ENCODE data around the gene KRTAP29-1.

Gene KRTAP29-1

DNA sequence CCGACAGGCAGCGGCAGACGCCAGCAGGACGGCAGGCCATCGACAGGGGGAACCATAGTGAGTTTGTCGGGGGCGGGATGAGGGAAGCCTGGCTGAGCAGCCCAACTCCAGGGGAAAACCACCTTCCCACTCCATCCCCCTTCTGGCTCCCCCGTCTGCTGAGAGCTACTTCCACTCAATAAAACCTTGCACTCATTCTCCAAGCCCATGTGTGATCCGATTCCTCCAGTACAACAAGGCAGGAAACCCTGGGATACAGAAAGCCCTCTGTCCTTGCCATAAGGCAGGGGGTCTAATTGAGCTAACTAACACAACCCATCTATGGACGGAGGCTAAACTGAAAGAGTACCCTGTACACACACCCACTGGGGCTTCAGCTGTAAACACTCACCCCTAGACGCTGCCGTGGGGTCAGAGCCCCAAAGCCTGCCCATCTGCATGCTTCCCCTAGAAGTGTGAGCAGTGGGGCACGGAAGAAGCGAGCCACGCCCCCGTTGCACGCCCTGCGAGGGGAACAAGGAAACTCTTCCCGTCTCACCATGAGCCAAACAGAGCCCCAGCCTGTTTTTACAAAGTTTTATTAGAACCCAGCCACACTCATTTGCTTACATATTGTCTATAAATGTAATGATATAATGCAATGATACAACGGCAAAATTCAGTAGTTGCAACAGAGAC is 4.1 kb downstream of the KRTAP29-1 start:
- no peak for DNase-seq (ENCODE audit: low read depth)
- no peak for TF ChIP-seq CTCF (IDR thresholded peaks at IDR 0.05; ENCODE audit: low read depth, low read length, missing control alignments)
- no peak overlapping the region for H3K4me3 ChIP-seq (ENCODE audit: low read depth, low read length)
- in situ Hi-C loops (cut with HindIII; ENCODE audit: low sequenced_read_pairs) = no loop called here

DNA sequence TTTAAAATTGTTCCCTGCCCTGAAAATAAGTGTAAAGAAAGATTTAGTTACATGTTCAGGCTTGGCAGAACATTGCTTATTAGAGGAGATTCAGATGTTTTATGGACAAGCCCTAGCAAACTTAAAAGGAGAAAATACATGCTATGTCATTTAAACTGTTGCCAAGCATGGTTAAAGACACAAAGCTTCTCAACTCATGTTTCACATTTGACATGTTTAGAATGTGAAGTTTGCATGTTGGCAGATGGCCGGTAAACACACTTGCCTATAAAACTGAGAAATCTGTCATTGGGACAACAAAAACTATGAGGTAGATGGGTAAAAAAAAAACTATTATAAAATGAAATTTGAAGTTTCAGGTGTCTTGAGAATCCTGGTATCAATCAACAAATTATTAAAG is 5.8 kb downstream of the KRTAP29-1 start:
- H3K4me3 ChIP-seq (ENCODE audit: low read depth, low read length) = no peak overlapping the region
- in situ Hi-C loops (cut with HindIII; ENCODE audit: low sequenced_read_pairs) = no loop called here
- no peak for TF ChIP-seq CTCF (IDR thresholded peaks at IDR 0.05; ENCODE audit: low read depth, low read length, missing control alignments)
- no peak for DNase-seq (ENCODE audit: low read depth)

DNA sequence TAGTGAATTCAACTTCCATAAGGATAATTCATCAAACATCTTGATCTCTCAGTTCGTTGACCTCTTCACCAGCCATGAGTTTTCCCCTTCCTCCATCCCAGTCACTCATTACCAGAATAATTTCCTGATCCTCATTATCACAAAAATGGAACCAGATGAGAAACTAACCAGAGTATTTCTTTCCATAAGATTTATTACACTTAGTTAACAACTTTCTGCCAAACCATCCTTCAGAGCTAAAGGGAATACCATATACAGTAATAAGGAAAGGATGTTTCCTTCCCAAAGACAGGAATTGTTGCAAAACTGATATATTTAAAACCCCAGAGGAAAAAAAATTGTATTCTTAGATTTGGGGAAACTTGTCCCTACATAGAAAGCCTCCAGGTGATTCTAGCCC is 8.6 kb downstream of the KRTAP29-1 start:
- TF ChIP-seq CTCF (IDR thresholded peaks at IDR 0.05; ENCODE audit: low read depth, low read length, missing control alignments) = no peak
- in situ Hi-C loops (cut with HindIII; ENCODE audit: low sequenced_read_pairs) = no loop called here
- DNase-seq (ENCODE audit: low read depth) = no peak
- H3K4me3 ChIP-seq (ENCODE audit: low read depth, low read length) = no peak overlapping the region

DNA sequence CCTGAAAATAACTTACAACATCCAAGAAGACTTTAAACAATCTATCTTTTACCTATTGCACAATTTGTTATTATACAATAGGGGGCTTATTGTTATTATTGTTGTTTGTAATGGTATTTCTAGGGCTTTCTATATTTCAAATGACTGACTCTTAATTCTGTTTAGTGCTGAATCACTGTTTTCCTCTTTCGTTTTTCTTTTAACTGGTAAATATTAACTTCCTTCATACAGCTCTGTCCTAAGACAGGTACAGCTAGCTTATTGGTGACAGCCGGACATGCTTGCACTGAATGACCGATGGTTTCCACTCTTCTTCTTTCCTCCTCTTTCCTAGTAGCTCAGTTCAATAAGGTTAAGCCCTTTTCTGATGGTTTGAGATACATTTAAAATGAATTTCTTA is 15.6 kb downstream of the KRTAP29-1 start:
- no peak overlapping the region for H3K4me3 ChIP-seq (ENCODE audit: low read depth, low read length)
- TF ChIP-seq CTCF (IDR thresholded peaks at IDR 0.05; ENCODE audit: low read depth, low read length, missing control alignments) = no peak
- DNase-seq (ENCODE audit: low read depth) = no peak
- in situ Hi-C loops (cut with HindIII; ENCODE audit: low sequenced_read_pairs) = no loop called here

DNA sequence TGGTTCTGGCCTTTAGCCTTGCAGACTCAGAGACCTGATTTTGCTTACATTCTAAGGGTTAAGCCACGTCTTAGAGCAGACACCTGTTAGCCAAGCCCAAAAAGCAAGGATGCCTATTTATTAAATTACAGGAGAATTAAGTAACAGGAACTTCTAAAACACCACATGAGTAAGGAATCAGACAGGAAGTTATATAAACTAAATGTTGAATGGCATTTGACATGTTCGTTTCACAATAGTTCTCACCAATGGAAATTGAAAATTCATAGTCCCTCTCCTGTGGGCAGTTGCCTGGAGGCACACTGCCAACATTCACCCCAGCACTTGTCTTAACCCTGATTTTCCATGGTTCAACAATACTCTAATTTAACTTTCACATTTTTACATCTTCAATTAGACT is 18.1 kb downstream of the KRTAP29-1 start:
- TF ChIP-seq CTCF (IDR thresholded peaks at IDR 0.05; ENCODE audit: low read depth, low read length, missing control alignments) = no peak
- no peak overlapping the region for H3K4me3 ChIP-seq (ENCODE audit: low read depth, low read length)
- DNase-seq (ENCODE audit: low read depth) = no peak
- in situ Hi-C loops (cut with HindIII; ENCODE audit: low sequenced_read_pairs) = no loop called here

DNA sequence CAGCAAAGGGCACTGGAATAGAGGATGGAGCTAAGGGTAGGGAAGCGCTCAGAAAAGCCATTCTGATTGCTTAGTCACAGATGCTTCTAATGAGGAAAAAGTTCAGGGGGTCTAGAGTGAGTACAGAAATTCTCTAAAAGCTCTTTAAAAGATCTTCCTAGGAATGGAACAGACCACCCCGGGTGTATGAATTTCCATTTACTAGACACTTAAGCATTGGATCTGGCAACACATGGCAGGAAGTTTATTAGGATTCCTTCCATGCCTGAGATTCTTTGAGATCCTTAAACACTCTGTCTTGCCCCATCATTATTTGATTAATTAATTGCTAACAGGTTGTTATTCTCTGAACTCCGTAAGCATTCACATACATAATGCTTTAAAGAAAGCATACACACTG is 18.6 kb downstream of the KRTAP29-1 start:
- DNase-seq (ENCODE audit: low read depth) = no peak
- in situ Hi-C loops (cut with HindIII; ENCODE audit: low sequenced_read_pairs) = no loop called here
- no peak for TF ChIP-seq CTCF (IDR thresholded peaks at IDR 0.05; ENCODE audit: low read depth, low read length, missing control alignments)
- H3K4me3 ChIP-seq (ENCODE audit: low read depth, low read length) = no peak overlapping the region
